NCI-H82 treated with DMSO at 0.1 percent for 48 hours (cell line): Measurements from ENCODE around the gene SIGLEC6.

Experiments
- DNase-seq: peaks from one replicate; lab custom pipeline; 2025; ENCODE audit not compliant: unreplicated experiment; lab: John Stamatoyannopoulos, UW

Gene SIGLEC6

GRCh38 chr19:51548891-51549305 lies 17.4 kb upstream of the SIGLEC6 start:
- DNase-seq = no peak

GRCh38 chr19:51548213-51548651 lies 16.8 kb upstream of the SIGLEC6 start:
- DNase-seq = no peak

GRCh38 chr19:51547397-51548212 lies 16.1 kb upstream of the SIGLEC6 start:
- DNase-seq = no peak

GRCh38 chr19:51546650-51547396 lies 15.4 kb upstream of the SIGLEC6 start:
- no peak for DNase-seq

DNA sequence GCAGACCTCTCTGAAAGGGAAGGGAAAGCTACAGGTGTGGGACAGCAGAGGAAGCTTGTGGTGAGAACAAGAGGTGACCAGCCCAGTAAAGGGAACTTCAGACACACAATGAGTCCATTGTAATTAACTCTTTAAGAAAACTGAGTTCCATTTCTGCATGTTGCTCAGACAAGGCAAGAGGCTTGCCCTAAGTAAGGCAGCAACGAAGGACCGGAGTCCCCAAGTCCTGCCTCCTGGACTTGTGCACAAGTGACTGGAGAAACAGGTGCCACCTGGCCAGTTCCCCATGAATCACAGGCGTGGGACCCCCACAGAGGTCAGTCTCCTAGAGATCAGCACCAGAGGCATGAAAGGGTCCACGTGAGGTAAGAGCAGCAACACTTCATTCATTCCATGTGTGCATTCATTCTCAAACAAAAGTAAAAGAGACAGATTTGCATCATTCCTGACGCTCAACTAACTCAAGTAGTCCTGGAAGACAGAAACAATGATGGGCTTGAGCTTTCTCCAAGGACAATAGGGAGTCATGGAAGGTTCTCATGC lies 14.7 kb upstream of the SIGLEC6 start:
- no peak for DNase-seq

GRCh38 chr19:51544038-51544437 lies 12.6 kb upstream of the SIGLEC6 start:
- DNase-seq = no peak

- no peak for DNase-seq
Observed at GRCh38 chr19:51542699-51543098, 11.2 kb upstream of the SIGLEC6 start.

DNA sequence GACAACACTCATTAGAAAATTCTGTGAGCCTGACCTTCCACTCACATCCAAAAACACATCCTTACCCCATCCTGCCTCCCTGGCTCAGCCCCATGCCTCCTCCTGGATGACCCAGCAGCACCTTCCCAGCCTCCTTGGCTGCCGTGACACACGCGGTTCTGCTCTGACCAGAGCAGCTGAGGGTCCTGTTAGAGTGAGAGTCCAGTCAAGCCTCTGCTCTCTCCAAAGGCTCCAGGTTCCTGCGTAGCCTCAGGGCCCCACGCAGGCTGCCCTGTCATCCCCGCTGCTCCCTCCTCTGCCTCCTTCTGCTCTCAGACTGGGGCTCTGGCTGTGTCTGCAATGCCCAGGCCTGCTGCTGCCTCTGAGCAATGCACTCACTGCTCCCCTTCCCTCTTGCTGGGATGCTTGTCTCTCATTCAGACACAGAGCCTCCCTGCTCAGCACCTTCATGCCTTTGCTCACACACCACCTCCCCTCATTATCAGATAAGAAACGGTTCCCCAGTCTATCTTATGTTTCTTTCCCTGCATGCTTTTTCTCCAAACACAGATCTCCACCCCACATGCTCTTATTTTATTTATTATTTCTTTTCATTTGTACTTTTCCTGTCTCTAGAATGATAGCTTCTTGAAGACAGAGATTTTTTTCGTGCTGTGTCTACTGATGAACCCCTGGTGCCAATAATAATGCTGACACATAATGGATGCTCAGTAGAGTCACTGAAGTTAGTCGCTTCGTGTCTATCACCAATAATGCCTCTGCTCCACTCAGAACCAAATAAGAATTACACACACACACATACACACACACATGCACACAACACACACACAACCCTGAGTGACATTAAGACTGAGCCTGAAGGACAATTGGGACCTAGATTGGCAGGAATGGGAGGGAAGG lies 10.2 kb upstream of the SIGLEC6 start:
- DNase-seq = no peak

- DNase-seq = no peak
Observed at GRCh38 chr19:51539821-51540366, 8.4 kb upstream of the SIGLEC6 start.

DNA sequence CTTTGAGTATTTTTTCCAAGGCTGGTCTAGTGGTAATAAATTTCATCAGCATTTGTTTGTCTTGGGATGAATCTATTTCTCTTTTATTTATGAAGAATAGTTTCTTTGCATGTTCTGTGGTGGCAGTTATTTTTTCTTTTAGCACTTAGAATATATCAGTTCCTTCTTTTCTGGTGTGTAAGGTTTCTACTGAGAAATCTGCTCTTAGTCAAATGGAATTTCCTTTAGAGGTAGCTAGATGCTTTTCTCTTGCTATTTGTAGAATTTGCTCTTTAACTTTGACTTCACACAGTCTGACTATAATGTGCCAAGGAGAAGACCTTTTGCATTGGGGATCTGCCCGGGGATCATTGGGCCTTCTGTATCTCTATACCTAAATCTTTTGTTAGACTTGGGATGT lies 4.1 kb upstream of the SIGLEC6 start:
- DNase-seq = no peak

- no peak for DNase-seq
Observed at GRCh38 chr19:51530616-51531015, 854 bp downstream of the SIGLEC6 start.

- DNase-seq = no peak
Observed at GRCh38 chr19:51529301-51529700, 2.2 kb downstream of the SIGLEC6 start.

DNA sequence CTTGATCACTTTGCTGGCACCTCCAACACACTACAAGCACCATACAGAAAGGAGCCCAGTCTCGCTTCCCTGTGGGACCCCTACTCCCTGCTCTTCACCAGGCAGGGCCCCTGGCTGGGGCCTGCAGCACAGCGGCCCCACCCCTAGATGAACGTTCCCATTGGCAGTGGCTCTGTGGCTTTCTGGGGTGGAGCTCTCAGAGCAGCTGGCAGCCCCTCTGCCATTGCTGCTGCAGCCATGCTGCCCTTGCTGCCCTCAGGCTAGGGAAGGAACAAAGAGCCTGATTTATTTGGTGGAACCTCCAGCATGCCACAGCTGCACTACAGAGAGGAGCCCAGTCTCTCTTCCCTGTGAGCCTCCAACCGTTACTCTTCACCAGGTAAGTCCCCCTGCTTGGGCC lies 5.8 kb downstream of the SIGLEC6 start:
- no peak for DNase-seq

DNA sequence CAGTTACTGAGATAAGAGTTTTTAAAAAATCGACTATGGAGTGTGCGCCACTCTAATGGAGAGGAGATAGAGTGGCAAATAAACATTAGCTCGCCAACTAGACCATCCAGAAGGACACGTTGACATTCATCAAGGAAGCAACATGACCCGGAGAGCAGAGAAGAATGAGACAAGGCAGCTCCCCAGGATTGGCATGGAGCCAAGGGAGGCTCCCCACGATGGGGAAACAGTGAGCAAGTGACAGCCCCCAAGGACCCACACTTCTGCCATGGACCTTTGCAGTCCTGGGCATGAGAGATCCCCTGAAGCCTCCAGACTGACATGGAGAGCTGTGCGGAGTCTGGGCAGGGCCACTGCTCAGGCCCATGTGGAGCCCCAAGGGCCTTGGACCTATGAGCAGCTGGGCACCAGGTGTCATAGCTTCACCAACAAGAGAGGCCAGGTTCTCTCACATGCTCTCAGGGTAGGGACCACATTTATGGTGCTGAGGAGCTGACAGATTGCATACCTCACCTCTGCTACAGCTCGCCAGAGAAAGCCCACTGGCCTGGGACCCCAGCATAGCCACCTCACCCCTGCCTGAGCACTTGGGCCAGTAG lies 6.7 kb downstream of the SIGLEC6 start:
- no peak for DNase-seq

DNA sequence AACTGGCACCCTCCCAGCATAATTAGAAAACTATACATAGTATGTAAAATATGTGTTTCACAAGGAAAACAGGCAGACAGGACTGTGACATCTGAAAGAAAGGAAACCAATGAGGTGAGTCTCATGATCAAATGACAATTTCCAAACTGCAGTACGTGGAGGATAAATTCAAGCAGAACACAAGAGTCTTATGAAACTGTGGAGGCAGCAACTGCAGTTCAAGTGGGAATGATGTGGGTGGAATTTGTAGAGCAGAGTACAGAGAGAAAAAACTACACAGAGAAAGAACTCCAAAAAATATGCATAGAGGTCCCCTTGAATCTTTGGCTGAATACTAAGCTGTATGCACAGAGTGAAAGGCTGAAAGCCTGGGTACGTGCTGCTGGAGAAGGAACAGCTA lies 9.7 kb downstream of the SIGLEC6 start:
- no peak for DNase-seq

- DNase-seq = no peak
Observed at GRCh38 chr19:51521357-51521756, 10.1 kb downstream of the SIGLEC6 start.

DNA sequence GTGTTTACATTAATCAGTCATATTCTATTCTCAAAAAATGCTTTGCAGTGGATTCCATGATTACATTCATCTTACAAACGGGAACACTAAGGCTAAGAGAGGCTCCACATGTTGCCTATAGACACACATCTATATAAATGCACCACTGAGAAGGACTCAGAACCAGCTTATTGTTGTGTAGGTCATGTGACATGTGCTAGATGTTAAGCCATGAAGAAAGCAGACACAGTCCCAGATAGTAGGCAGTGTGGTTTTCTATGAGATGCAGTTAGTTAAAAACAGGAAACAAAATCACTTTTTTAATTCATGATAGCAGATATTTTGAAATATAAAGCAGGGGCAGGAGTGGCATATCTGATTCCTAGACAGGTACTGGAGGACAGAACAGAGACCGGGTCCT lies 10.7 kb downstream of the SIGLEC6 start:
- DNase-seq = no peak

GRCh38 chr19:51514866-51515481 lies 16.5 kb downstream of the SIGLEC6 start:
- peak; percentile 36 for DNase-seq

DNA sequence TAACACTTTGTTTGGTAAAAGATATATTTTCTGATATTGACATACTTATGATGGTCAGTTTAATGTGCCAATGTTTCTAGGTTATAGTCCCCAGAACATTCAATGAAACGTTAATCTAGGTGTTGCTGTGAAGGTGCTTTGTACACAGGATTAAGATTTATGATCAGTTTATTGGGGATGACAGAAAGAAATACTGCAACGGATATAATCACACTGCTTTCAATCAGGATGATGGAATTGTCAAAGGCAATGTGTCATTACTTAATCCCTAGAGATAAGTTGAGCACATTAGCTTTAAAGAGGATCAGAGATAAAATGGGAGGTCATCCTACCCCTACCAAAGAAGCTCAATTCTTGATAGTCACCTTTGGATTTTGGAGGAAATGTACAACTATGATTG lies 17.5 kb downstream of the SIGLEC6 start:
- peak; percentile 29 for DNase-seq

DNA sequence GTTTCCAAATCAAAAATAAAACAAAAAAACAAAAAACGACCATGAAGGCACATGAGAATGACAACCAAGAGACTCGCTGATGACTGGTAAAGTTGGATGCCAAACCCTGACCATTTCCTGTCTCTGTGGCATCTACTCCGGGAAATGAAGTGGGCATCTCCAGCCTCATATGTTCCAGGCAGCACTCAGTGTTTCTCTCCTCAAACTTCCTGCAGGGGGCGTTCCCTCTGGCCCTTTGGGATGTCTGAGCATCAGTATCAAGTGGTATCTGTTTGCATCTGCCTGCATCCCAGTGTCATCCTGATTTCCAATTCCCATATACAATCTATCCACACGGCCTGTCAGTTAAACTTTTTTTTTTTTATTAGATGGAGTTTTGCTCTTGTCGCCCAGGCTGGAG lies 20.1 kb downstream of the SIGLEC6 start:
- DNase-seq = no peak
